CD4-positive, alpha-beta T cell treated with Interleukin-4 for 1 hour (primary cell): ENCODE data around the gene IL1RAPL2.
"Not testable (repeated sequence)": the region's sequence is repeated elsewhere in the genome, so short reads cannot be mapped to it uniquely, and the experiment has no call there.

ENCODE experiments used
- DNase-seq, 2 donors: peaks; one replicate each; pipeline ENCODE4 v3.0.0-alpha.2; 2020 to 2022

IL1RAPL2 gene

GRCh38 chrX:105723966-105724735 lies 1158.2 kb downstream of the IL1RAPL2 start:
- DNase-seq, result no peak

- no peak for DNase-seq
Observed at GRCh38 chrX:105725228-105725627, 1159.2 kb downstream of the IL1RAPL2 start.

GRCh38 chrX:105738162-105738561 lies 1172.2 kb downstream of the IL1RAPL2 start:
- DNase-seq, result no peak

GRCh38 chrX:105744291-105744690 lies 1178.3 kb downstream of the IL1RAPL2 start:
- no peak for DNase-seq

GRCh38 chrX:105744946-105745345 lies 1178.9 kb downstream of the IL1RAPL2 start:
- DNase-seq, result no peak

GRCh38 chrX:105745863-105746262 lies 1179.9 kb downstream of the IL1RAPL2 start:
- no peak for DNase-seq

- DNase-seq, result no peak
Observed at GRCh38 chrX:105752338-105752956, 1186.4 kb downstream of the IL1RAPL2 start.

GRCh38 chrX:105753411-105753810 lies 1187.4 kb downstream of the IL1RAPL2 start:
- no peak for DNase-seq

- DNase-seq, result no peak
Observed at GRCh38 chrX:105754286-105754964, 1188.4 kb downstream of the IL1RAPL2 start.

GRCh38 chrX:105755109-105755508 lies 1189.1 kb downstream of the IL1RAPL2 start:
- no peak for DNase-seq

- DNase-seq, result no peak
Observed at GRCh38 chrX:105758754-105759153, 1192.8 kb downstream of the IL1RAPL2 start.

- no peak for DNase-seq
Observed at GRCh38 chrX:105759598-105759997, 1193.6 kb downstream of the IL1RAPL2 start.

- no peak for DNase-seq
Observed at GRCh38 chrX:105765691-105766090, 1199.7 kb downstream of the IL1RAPL2 start.

GRCh38 chrX:105773801-105774200 lies 1207.8 kb downstream of the IL1RAPL2 start:
- no peak for DNase-seq

- no peak for DNase-seq
Observed at GRCh38 chrX:105775679-105776078, 1209.7 kb downstream of the IL1RAPL2 start.

GRCh38 chrX:105781804-105782203 lies 1215.8 kb downstream of the IL1RAPL2 start:
- DNase-seq, result no peak

- not testable (repeated sequence) for DNase-seq
Observed at GRCh38 chrX:105796877-105797276, 1230.9 kb downstream of the IL1RAPL2 start.

- no peak for DNase-seq
Observed at GRCh38 chrX:105803891-105804290, 1237.9 kb downstream of the IL1RAPL2 start.

GRCh38 chrX:105805655-105806054 lies 1239.7 kb downstream of the IL1RAPL2 start:
- DNase-seq, result not testable (repeated sequence)

- DNase-seq, result no peak
Observed at GRCh38 chrX:105816517-105816916, 1250.5 kb downstream of the IL1RAPL2 start.
